Kidney (tissue), 14 donors: ENCODE measurements around the gene RANGRF. TPM values are rescaled to one million over a fixed set of nuclear protein-coding genes. Genes with fewer than 3 reads are reported as not detected.

Experiments
- DNase-seq, 5 donors: peaks; one replicate each; pipeline ENCODE4 v3.0.0-alpha.2; 2013 to 2020
- FAIRE-seq: peaks from 2 replicates; lab custom pipeline; 2012; peaks lifted over from hg19 to GRCh38; lab: Jason Lieb, UNC
- H3K27ac ChIP-seq, 2 donors: one replicate each; pipeline ENCODE4 v1.7.0; 2013; ENCODE audit warnings: low read depth in 2 of 2, low read length in 2 of 2, inconsistent platforms in 1 of 2
- H3K27me3 ChIP-seq: one replicate; pipeline ENCODE4 v1.7.1; 2013; ENCODE audit warnings: low read length, inconsistent platforms; ENCODE audit not compliant: control insufficient read depth, insufficient read depth
- H3K36me3 ChIP-seq, 3 donors: one replicate each; pipeline versions ENCODE4 v1.7.0 to v1.7.1; 2013; ENCODE audit warnings: low read length in 3 of 3, control low read depth in 1 of 3, inconsistent platforms in 1 of 3; ENCODE audit not compliant: insufficient read depth in 3 of 3, control insufficient read depth in 2 of 3
- H3K4me1 ChIP-seq, 3 donors: one replicate each; pipeline versions ENCODE4 v1.7.0 to v1.7.1; 2013; ENCODE audit warnings: low read length in 3 of 3, inconsistent platforms in 1 of 3, low read depth in 1 of 3; ENCODE audit not compliant: control insufficient read depth in 2 of 3, insufficient read depth in 2 of 3
- H3K4me3 ChIP-seq, 3 donors: one replicate each; pipeline versions ENCODE4 v1.7.0 to v1.8.1; 2013; ENCODE audit warnings: low read length in 3 of 3, control low read depth in 1 of 3, inconsistent platforms in 1 of 3
- H3K9ac ChIP-seq, 3 donors: one replicate each; pipeline versions ENCODE4 v1.7.0 to v1.7.1; 2013; ENCODE audit warnings: low read length in 3 of 3, control low read depth in 1 of 3, inconsistent platforms in 1 of 3
- H3K9me3 ChIP-seq, 3 donors: one replicate each; pipeline versions ENCODE4 v1.7.0 to v1.7.1; 2013; ENCODE audit warnings: low read length in 3 of 3, control low read depth in 1 of 3, inconsistent platforms in 1 of 3; ENCODE audit not compliant: control insufficient read depth in 2 of 3, insufficient read depth in 1 of 3
- CTCF ChIP-seq: IDR thresholded peaks from 3 replicates; pipeline ENCODE4 v1.5.1; 2012; ENCODE audit warnings: mild to moderate bottlenecking, moderate library complexity, borderline replicate concordance; ENCODE audit not compliant: insufficient read depth; ENCODE audit errors: extremely low read depth
- intact Hi-C: fragments of 100-400 bp; cut with DNase I; formaldehyde crosslinking; loops from one replicate; pipeline ENCODE4 v1.11.1; 2022
- polyA plus RNA-seq: library from polyadenylated mRNA; stranded (reverse); fragments of 350-450 nt; fragmentation: Illumina TruSeq; extraction: RNeasy Lipid Tissue Mini Kit (QIAGEN cat#74804); gene quantifications from one replicate; pipeline ENCODE4 v1.2.3, GENCODE V29; 2014; ENCODE audit warnings: low read depth, low replicate concordance; ENCODE audit not compliant: insufficient read depth
- total RNA-seq: library from RNA; stranded (reverse); fragmentation: NEBNext Ultra II Directional; extraction: Animal tissue kit (Norgen Biotek cat#: 25700); gene quantifications from one replicate; pipeline ENCODE4 v1.2.1, GENCODE V29; 2021
- donor health status: control.
- donor health status: control.
- donor health status: control.
- donor health status: control.
- donor health status: control.
- donor health status: DM: yes; HTN: yes; CAD: no.
- donor health status: Normal renal cell carcinoma (clear cell type).

RANGRF gene
- total and polyA plus RNA-seq, 2 donors from 2014 or later = 20.1 to 91.8 TPM

GRCh38 chr17:8253801-8254200 is 34.7 kb upstream of the RANGRF start:
- H3K27me3 ChIP-seq = no peaks in the 10 kb centered on the region
- DNase-seq (peak in 3 of 5 donors; percentile 14 to 61 (median 52)), FAIRE-seq (no peak)
- H3K4me3 ChIP-seq = no peak overlapping the region
- H3K4me1 ChIP-seq = peaks cover 0 to 3% (median 0%) of the 10 kb centered on the region in 3 donors
- H3K27ac ChIP-seq = no peak overlapping the region
- H3K36me3 ChIP-seq = peaks cover 0 to 28% (median 13%) of the 10 kb centered on the region in 3 donors
- TF ChIP-seq CTCF = peak; percentile 49
- no peak overlapping the region for H3K9ac ChIP-seq
- intact Hi-C loops = no loop called here
- H3K9me3 ChIP-seq = no peaks in the 10 kb centered on the region

- no peak overlapping the region for H3K9ac ChIP-seq
- TF ChIP-seq CTCF = no peak
- intact Hi-C loops = no loop called here
- no peaks in the 10 kb centered on the region for H3K4me1 ChIP-seq
- FAIRE-seq (no peak), DNase-seq (peak in 1 of 5 donors; percentile 65)
- H3K36me3 ChIP-seq = peaks cover 0 to 28% (median 13%) of the 10 kb centered on the region in 3 donors
- no peaks in the 10 kb centered on the region for H3K9me3 ChIP-seq
- no peak overlapping the region for H3K4me3 ChIP-seq
- no peak overlapping the region for H3K27ac ChIP-seq
- H3K27me3 ChIP-seq = no peaks in the 10 kb centered on the region
Measured at GRCh38 chr17:8254881-8255280, 33.6 kb upstream of the RANGRF start.

- intact Hi-C loops = no loop called here
- no peaks in the 10 kb centered on the region for H3K9me3 ChIP-seq
- no peak overlapping the region for H3K9ac ChIP-seq
- H3K36me3 ChIP-seq = peaks cover 0 to 28% (median 13%) of the 10 kb centered on the region in 3 donors
- H3K4me1 ChIP-seq = no peaks in the 10 kb centered on the region
- TF ChIP-seq CTCF = no peak
- H3K27me3 ChIP-seq = no peaks in the 10 kb centered on the region
- DNase-seq (peak in 1 of 5 donors; percentile 48), FAIRE-seq (no peak)
- no peak overlapping the region for H3K4me3 ChIP-seq
- no peak overlapping the region for H3K27ac ChIP-seq
Measured at GRCh38 chr17:8255499-8255898, 33.0 kb upstream of the RANGRF start.

- TF ChIP-seq CTCF = no peak
- peaks cover 0 to 28% (median 13%) of the 10 kb centered on the region in 3 donors for H3K36me3 ChIP-seq
Measured at GRCh38 chr17:8256291-8256690, 32.2 kb upstream of the RANGRF start.

More at GRCh38 chr17:8256291-8256690, 32.2 kb upstream of the RANGRF start:
- no peaks in the 10 kb centered on the region for H3K9me3 ChIP-seq
- H3K27ac ChIP-seq = no peak overlapping the region
- no peak overlapping the region for H3K4me3 ChIP-seq
- intact Hi-C loops = no loop called here
- H3K27me3 ChIP-seq = no peaks in the 10 kb centered on the region
- DNase-seq = no peak
- no peak overlapping the region for H3K9ac ChIP-seq
- H3K4me1 ChIP-seq = no peaks in the 10 kb centered on the region
- no peak for FAIRE-seq
